OCI-LY7 (cell line): Measurements from ENCODE around the gene NGEF.

Experiments used
- EZH2phosphoT487 ChIP-seq: fragments of 200-600 bp; sonication (generic); IDR thresholded peaks from 2 replicates; pipeline ENCODE4 v1.6.1; 2018; ENCODE audit warnings: low read depth, borderline replicate concordance, mild to moderate bottlenecking, mixed run types, antibody characterized with exemption, low read length, moderate library complexity, mixed read lengths
- TF ChIP-seq, protein P1 (sequence below): fragments of 200-600 bp; sonication (generic); conservative IDR thresholded peaks from 2 replicates; pipeline ENCODE4 v1.5.1; 2014; ENCODE audit warnings: mild to moderate bottlenecking, antibody characterized with exemption, low read length, moderate library complexity, mixed read lengths

DNA sequence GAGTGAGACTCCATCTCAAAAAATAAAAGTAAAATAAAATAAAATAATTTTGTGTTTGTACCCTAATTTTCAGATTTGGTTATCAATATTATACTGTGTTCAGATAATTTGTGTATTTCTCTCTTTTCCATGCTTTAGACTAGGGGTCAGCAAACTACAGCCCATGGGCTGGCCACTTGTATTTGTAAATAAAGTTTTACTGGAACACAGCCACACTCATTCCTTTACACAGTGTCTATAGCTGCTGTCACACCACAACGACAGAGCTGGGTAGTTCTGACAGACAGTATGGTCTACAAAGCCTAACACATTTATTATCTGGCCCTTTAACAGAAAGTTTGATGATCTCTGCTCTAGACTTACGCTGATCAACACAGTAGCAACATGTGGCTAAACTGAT, 99.2 kb downstream of the NGEF start:
- TF ChIP-seq, protein P1, sequence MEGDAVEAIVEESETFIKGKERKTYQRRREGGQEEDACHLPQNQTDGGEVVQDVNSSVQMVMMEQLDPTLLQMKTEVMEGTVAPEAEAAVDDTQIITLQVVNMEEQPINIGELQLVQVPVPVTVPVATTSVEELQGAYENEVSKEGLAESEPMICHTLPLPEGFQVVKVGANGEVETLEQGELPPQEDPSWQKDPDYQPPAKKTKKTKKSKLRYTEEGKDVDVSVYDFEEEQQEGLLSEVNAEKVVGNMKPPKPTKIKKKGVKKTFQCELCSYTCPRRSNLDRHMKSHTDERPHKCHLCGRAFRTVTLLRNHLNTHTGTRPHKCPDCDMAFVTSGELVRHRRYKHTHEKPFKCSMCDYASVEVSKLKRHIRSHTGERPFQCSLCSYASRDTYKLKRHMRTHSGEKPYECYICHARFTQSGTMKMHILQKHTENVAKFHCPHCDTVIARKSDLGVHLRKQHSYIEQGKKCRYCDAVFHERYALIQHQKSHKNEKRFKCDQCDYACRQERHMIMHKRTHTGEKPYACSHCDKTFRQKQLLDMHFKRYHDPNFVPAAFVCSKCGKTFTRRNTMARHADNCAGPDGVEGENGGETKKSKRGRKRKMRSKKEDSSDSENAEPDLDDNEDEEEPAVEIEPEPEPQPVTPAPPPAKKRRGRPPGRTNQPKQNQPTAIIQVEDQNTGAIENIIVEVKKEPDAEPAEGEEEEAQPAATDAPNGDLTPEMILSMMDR, result no peak
- no peak for TF ChIP-seq EZH2phosphoT487
